Kidney tubule cell (primary cell): Measurements from ENCODE around the gene KISS1.

Experiments
- DNase-seq: peaks from one replicate; pipeline ENCODE4 v3.0.0-alpha.2; 2018; ENCODE audit warnings: low spot score

Gene KISS1

GRCh38 chr1:204217648-204218000, 21.3 kb upstream of the KISS1 start:
- no peak for DNase-seq

- DNase-seq = no peak
These were observed 20.8 kb upstream of the KISS1 start for GRCh38 chr1:204216880-204217647.

GRCh38 chr1:204216236-204216635, 19.9 kb upstream of the KISS1 start:
- DNase-seq = no peak

GRCh38 chr1:204213668-204214662, 17.7 kb upstream of the KISS1 start, which contains the start of gene GOLT1A:
TSS of gene GOLT1A (minus strand) at chr1:204213988. CDS start at chr1:204213906, 82 bp downstream.
- DNase-seq = peak; percentile 94

- DNase-seq = no peak
These were observed 16.4 kb upstream of the KISS1 start for GRCh38 chr1:204212715-204213114.

- DNase-seq = no peak
These were observed 14.8 kb upstream of the KISS1 start for GRCh38 chr1:204211046-204211445.

- DNase-seq = peak; percentile 59
These were observed 10.9 kb upstream of the KISS1 start for GRCh38 chr1:204207136-204207616.

- DNase-seq = no peak
These were observed 9.8 kb upstream of the KISS1 start for GRCh38 chr1:204206121-204206520.

- DNase-seq = no peak
These were observed 9.2 kb upstream of the KISS1 start for GRCh38 chr1:204205486-204205885.

GRCh38 chr1:204204944-204205343, 8.7 kb upstream of the KISS1 start:
- no peak for DNase-seq

GRCh38 chr1:204203206-204203767, 7.0 kb upstream of the KISS1 start:
- peak; percentile 73 for DNase-seq

- no peak for DNase-seq
These were observed 6.2 kb upstream of the KISS1 start for GRCh38 chr1:204202481-204202880.

GRCh38 chr1:204201348-204202040, 5.2 kb upstream of the KISS1 start:
- DNase-seq = no peak

GRCh38 chr1:204199579-204199978, 3.3 kb upstream of the KISS1 start:
- no peak for DNase-seq

GRCh38 chr1:204198348-204199340, 2.4 kb upstream of the KISS1 start:
- peak; percentile 95 for DNase-seq

- no peak for DNase-seq
These were observed 777 bp upstream of the KISS1 start for GRCh38 chr1:204197068-204197467.

- DNase-seq = no peak
These were observed 1.5 kb downstream of the KISS1 start for GRCh38 chr1:204194771-204195170.

- DNase-seq = no peak
These were observed 2.2 kb downstream of the KISS1 start for GRCh38 chr1:204194080-204194479.

- DNase-seq = no peak
These were observed 3.5 kb downstream of the KISS1 start for GRCh38 chr1:204192589-204193352.

GRCh38 chr1:204192046-204192445, 4.2 kb downstream of the KISS1 start:
- no peak for DNase-seq
